ENCODE results near the gene NHLRC2.
"Not testable (repeated sequence)": the region's sequence is repeated elsewhere in the genome, so short reads cannot be mapped to it uniquely, and the experiment has no call there.

Gene NHLRC2

DNA sequence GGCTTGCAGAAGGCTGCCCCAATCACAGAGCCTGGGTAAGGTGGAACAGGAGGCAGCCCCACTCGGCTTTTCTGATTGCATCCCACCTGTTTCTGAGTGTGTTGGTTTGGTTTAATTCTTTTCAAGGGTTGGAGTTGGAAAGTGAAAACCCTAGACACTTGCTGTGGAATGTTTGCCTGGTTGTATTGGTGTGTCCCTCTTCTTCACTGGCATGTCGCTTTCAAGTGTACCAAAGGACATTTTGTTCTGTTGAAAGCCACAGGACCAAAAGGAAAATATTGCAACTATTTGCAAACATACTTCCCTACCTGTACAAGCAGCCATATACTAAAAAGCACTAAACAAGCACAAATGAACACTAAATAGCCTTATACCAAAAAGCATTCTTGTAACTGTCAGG lies 60.5 kb downstream of the NHLRC2 start:
- DNase-seq: no peak

DNA sequence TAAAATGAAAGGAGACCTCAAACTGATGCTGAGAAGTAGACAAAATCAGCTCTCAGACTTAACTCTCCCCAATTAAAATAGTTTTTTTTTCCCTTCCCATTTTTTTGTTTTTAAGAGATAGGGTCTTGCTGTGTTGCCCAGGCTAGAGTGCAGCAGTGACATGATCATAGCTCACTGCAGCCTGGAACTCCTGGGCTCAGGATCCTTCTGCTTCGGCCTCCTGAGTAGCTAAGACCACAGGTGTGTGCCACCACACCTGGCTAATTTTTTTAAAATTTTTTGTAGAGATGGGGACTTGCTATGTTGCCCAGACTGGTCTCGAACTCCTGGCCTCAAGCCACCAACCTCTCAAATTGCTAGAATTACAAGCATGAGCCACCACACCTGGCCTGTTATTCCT lies 61.1 kb downstream of the NHLRC2 start:
- no peak for DNase-seq

DNA sequence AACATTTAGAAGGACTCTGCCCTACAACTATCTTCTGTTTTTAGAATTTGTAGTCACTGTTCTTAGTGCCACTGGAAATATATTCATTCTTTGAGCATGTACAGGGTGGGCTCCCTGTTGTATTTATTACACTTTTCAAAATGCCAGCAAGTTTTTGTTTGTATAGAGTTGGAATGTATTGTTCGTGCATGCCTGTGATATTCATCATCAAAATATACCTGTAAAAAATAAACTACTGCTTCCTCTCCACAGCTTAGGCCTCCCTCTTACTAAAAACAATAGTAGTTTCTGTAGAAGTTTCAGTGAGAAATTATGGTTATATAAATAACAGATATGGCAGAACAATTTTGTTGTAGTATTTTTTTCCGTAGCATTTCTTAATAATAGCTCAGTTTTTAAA lies 61.6 kb downstream of the NHLRC2 start:
- no peak for DNase-seq

DNA sequence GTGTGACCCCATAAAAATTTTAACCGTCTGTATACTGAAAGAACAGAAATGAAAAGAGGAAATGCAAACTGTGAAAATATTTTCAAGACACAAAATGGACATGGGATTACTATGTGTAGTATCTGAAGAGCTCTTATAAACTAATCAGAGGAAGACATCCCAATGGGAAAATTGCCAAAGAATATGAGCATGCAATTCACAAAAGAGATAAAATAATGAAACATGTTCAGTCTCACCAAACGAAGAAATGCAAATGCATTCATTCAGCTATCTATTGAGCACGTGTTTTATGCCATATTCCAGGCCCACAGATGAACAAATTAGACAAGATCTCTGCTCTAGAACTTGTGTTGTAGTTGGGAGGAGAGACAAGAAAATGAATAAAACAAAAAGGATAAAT lies 63.2 kb downstream of the NHLRC2 start:
- DNase-seq: no peak

DNA sequence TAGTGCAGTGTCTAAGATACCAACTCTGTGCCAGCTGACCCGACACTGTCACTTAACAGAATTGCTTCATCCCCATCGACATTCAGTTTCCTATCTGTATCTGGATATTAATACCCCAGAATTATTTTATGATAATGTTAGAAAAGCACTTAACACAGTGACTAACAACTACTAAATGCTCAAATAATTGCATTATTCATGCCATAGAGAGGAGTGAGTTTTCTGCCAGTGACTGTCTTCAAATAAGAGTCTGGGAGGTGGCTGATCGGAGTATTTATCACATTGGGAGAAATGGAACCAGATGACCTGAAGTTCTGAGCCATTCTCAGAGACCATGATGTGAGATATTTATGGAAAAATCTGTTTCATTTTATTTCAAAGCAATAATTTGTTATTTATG lies 65.7 kb downstream of the NHLRC2 start:
- DNase-seq: no peak

DNA sequence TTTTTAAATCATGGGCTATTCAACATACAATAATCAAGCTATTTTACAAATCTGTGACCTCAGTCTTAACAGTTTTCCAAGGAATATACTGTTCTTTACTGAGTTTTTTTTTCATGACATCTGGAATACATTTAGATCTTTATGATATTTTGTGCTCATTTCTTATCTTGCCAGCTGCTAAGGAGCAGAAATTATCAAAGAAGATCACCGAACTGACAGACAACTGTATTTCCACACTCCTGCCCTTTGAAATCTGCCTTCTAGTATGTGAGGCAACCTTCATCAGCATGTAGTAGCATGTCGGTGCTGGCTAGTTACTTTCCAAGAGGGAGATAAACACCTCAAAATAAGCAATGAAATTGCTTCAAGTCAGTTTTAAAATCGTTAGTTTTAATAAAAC lies 66.4 kb downstream of the NHLRC2 start:
- DNase-seq: no peak

DNA sequence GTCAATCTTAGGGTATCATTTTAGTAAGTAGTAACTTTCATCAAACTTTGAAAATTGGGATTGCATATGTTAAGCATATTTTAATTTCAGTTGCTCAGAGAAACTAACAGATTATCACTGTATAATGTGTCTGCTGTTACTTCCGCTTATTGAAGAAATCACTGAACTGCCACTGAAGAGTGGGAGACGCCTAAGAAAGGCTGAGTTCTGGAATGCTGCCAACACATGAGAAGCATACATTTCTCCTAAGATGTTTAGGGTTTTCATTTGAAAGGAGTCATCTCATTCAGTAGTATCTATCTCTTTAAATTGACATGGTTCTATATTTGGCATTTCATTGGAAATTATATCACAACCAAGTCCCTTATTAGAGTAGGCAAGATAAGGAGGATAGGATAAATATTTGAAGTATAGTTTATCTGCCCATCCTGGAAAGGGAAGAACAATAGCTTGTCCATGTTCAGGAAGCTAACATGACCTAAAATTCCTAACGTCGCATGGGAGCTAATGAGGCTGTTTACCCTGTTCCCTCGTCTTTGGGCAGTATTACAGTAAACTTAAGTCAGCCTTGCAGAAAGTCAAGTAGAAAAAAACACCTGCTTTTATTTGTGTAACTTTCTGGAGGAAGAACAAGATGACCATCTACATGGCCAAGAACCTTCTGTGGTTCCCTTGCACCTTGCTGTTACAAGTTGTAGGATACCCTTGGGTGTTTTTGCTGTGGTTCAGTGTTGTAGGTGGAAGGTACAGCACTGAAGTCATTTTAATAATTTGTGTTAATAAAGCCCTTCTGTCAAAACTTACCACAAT lies 67.3 kb downstream of the NHLRC2 start:
- no peak for DNase-seq

DNA sequence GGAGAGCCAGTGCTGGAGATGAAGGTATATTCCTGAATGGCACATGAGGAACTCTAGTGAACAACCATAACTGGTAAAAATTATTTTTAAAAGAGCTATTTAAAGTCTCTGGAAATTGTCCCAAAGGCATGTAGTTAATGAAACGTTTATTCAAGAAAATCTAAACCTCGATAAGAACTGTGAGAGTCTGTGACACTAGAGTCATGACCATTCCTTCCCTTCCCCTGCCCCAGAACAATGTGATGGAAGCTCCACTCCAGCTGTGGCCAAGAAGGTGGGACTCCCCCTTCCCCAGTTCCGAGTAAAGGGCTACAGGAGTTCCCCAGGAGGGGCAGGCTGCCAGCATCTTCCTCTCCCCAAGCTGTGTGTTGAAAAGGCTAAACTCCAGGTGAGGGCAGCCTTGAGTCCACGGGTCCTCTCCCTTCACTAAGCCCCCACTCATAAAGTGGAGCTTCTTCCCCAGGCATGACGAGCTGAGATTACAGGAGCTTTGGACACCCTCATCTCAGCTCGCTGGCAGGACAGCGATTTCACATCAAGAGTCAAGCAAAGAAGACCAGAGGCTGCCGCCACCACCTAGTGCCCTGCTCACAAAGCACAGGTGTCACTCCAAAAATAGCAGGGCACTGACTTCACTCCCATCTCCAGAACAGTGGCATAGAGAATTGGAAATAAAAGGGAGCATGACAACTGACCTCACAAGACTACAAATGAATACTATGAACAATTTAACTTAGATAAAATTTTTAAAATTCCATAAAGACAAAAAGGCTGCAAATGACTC lies 68.5 kb downstream of the NHLRC2 start:
- DNase-seq: no peak

DNA sequence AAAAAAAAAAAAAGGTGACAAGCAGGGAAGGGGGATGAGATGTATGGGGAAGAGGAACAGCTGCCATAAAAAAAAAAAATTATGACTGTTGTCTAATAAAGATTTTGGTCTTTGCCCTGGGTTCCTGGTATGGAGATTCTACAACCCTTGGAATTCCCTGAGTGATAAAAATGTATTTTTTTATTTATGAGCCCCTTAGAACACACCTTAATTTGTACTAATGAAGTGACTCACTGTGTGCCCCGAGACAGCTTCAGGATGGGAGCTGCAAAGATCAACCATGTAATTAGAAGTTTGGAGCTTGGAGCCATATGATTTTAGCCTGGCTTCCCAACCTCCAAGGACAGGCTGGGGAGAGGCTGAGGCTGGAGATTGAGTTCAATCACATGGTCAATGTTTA lies 69.7 kb downstream of the NHLRC2 start:
- DNase-seq: no peak

DNA sequence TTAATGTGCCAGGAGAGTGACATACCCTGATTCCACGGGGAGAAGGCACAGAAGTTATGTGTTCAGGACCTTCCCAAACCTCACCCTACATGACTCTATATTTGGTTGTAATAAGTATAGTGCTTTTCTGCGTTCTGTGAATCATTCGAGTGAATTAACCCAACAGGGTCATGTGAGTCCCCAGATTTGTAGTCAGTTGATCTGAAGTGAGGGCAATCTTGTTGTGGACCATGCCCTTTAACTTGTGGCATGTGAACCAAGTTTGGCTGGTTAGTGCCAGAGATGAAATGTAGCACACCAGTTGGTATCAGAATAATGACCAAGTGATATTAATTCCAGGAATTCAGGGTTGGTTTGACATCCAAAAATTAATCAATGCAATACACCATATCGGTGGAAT lies 70.2 kb downstream of the NHLRC2 start:
- no peak for DNase-seq

DNA sequence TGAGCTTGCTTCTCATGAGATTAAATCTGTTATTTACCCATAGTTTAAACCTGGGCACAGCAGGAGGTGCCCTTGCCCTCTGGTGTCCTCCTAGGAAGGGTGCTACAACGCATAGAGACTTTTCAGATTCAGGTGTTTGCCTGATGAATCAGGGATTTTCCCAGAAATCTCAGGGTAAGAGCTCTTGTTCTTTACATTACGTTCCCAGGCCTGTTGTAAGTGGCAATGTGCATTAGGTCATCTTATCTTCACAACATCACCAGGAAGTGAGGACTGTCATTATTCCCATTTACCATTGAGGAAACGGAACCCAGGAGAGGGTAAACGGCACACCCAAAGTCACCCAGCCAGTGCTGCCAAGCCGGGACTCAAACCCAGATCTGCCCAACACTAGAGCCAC lies 73.0 kb downstream of the NHLRC2 start:
- DNase-seq: no peak

DNA sequence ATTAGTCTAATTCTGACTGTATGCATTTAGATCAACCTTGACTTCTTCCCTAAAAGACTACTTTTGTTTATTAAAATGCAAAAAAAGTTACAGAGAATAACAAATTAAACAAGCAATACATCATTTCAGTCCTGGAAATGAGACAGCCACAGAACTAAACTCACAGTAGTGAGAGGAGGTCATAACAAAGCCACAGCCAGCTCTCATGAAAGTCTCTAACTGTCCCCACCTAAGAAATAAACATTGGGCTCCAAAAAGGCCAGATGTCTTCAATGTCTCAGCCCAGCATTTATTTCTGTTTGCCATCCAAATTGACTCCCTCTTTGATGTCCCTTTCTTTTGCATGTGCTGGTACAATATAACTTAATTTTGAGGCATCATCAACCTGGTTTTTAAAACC lies 74.4 kb downstream of the NHLRC2 start:
- no peak for DNase-seq

DNA sequence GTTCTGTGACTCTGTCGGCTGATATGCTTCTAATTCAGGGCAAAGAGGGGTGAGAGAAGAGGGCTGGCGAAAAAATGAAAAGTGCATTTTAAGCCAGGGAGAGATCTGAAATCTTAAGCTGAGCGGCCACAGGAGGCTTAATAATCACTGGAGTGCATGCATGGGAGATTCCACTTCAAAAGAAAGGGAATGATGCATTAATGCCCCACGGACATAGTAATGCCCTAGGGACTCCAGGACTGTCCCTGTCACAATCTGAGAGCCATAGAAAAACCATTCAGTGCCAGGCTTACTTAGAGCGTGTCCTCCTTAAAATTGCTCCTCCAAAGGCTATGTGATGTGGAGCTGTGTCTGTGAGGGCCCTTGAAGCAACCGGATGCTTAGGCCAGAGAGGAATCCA lies 75.1 kb downstream of the NHLRC2 start:
- DNase-seq: no peak

DNA sequence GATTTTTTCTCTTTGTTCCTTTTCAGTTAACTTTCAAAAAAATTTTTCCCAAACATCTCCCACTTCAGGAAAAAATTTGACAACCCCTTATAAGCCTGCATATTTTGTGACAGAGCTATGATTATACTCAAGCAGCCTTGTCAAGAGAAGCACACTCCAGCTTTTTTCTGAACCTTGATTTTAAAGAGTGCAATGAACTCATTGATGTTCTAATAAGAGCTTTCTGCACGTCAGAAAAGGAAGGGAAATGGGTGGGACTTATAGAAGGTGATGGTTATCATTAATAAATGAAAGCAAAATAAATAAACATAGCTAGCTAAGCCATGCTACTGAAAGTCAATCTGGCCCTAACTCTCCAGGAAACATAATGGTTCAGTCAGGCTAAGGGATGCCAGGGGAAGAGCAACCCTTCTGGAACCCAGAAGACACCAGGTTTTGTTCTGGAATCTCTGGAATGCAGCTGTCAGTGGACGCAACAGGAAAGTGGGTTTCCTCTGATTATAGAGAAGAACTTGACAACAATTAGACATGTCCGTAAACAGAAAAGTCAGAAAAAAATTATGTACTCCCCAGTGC lies 76.1 kb downstream of the NHLRC2 start:
- DNase-seq: no peak

DNA sequence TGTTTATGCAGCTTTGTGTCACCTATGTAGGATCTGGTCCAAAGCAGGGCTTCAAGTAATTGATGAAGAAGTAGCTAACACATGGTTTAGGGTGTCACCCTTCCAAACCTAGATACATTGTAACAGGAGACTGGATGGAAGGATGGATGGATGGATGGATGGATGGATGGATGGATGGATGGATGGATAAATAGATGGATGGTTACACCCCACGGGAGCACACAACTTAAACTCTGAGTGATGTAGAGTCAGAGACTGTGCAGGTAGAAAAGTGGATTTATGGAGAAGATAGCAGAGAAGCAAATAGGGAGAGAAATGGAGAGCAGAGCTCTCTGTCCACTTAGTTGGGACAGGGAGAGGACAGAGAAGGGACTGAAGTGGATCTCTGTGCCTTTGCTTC lies 78.4 kb downstream of the NHLRC2 start:
- no peak for DNase-seq

DNA sequence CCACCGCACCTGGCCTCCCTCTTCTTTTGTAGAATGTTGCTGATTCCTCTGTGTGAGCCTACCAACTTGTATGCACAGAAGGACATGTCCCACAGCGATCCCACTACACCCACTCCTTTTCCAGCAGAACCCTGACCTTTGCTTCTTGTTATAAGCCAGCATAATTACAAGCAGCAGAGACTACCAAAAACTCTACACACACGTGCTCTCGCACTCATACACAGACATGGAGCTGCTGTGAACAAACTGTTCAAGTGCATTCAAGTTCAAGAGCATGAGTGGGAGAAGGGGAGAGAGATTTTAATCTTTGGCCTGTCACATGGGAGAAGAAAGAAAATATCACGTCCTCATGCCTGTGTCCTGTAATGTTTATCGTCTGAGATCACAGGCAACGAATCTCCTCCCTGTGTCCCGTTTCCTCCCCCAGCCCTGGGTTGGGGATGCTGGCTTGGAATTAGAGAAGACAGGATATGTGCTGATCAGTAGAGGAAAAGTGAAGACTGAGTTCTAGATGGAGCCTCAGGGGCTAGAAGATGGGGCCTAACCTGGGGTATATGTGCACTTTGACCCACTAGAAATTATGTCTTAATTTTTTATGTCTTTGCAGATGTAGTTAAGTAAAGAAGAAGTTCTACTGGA lies 79.6 kb downstream of the NHLRC2 start:
- no peak for DNase-seq

DNA sequence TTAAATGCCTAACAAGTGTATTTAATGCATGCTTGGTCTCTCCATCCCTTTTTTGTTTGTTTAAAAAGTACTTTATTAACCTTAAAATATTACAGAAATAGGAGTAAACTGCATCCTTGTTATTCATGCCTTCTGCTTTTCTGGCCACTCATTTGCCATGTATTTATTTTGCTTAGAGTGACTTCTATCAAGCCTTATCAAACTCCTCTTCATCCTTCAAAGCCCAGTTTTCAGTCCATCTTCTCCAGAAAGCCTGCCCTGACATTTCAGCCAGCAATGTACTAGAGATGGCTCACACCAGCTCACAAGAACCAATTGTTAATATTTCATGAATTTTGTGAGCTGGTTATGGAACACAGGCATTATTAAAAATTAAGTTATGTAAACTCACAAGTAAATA lies 82.8 kb downstream of the NHLRC2 start:
- DNase-seq: no peak

DNA sequence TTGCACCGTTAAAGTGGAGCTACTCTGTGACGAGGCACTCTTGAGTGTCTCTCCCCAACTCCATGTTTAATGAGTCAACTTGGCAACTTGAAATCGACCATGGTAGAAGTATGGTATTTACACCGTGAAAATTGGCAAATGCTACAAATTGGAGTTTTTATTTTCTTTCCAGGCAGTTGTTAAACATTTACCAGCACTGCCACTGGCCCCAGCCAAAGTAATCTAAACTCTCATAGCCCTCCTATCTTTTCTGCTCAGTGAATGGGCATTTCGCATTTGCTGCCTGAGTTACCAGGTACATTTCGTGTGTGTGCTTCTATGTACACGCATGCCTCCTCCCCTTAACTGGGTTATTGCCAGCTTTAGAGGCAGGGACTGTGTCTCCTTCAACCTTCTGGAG lies 83.3 kb downstream of the NHLRC2 start:
- no peak for DNase-seq

DNA sequence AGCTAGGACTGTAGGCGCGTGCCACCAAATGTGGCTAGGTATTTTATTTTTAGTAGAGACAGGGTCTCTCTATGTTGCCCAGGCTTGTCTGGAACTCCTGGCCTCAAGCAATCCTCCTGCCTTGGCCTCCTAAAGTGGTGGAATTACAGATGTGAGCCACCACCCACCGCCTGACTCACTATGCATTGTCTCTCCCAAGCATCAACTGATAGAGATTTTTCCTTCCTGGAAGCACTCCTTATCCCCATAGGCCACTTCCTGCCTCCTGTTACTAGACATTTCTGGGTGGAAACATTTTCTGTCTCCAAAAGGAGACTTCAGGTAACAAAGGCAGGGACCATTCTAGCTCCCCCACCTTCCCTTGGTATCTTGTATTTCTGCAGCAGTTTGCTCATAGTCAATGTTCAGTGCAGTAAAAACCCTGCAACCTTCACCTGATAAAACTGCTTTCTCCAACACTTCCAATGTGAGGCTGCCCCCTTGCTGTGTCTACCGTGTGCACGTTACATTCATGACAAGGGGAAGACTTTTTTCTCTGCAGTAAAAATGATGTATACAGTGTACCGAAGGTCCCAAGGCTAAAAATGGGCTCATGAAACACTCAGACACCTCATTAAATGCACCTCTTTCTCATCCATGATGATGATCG lies 84.9 kb downstream of the NHLRC2 start:
- no peak for DNase-seq

DNA sequence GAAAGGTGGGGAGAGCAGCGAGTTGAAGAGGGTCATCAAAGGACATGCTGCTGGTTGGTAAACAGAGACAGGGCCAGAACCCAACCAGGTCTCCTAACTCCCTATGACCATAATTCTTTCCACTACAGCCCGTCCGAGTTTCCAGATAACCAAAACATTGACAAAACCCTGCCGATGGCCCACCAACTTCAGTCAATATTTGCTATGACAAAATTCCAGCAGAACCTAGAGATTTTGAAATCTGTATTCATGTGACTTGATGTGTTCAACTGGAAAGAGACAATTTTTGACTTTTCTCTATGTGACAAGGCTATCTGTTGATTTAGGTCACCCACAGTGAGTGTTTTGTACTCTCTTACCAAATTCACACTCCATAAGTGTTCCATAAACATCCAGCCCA lies 86.7 kb downstream of the NHLRC2 start:
- no peak for DNase-seq

DNA sequence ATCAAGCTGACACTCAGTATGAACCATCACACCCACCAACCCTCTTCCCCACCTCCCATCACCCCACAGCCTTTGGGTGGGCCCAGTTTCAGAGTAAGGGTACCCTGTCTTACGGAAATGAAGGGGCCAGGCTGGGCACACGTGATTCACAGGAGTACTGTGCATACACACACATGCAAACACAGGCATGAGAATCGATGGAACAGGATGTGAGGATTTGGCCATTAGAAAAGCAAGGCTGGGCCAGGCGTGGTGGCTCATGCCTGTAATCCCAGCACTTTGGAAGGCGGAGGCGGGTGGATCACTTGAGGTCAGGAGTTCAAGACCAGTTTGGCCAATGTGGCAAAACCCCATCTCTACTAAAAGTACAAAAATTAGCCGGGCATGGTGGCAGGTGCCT lies 88.7 kb downstream of the NHLRC2 start:
- DNase-seq: not testable (repeated sequence)

DNA sequence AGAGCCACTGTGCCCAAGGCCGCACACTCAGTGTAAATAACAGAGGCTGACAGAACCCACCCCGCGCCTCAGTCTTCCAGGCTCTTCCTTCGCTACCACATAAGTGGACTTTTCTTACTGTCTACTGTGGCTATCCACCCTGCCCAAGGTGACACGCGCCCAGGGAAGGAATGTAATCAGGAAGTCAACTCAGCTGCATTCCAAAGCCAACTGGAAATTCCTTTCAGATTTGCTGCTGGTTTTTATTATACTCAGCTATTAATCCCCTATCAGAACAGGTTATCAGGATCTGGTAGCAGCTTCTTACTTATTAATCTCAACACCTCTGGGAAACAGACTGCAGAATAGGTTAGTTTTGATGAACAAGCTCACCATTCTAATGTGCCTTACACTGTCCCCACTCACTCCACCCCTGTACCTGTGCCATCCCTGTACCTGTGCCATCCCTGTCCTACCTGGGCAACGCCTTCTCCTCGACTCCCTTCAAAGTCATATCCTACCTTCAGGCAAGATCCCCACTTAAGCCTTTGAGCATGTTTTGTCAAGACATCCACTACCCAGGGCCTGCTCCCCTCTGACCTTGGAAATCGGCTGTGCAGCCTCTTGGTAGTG lies 90.7 kb downstream of the NHLRC2 start:
- no peak for DNase-seq

DNA sequence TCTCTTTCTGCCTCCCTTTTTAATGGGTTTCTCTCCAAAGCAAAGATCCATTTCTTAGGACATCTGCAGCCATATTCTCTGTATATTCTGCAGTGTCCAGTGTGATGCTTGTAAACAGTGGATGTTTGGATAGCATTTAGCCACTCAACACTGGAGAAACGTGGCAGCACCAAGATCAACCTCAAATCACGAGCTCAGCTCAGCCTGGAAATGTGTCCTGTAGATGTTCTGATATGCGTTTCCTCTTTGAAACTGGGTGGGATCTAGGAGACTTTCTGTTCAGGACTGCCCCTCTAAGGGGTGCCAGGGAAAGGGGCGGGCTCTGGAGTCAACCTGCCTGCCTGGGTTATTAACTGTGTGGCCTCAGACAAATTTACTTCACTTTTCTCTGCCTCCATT lies 91.2 kb downstream of the NHLRC2 start:
- DNase-seq: no peak
